HepG2 (cell line): Measurements from ENCODE around the gene MADCAM1. TPM values are rescaled to one million over a fixed set of nuclear protein-coding genes. Genes with fewer than 3 reads are reported as not detected.

Source experiments
- ATAC-seq: fragments of 200-7000 bp; cut with Tn5 transposase; 3 replicates; pipeline ENCODE4 v1.9.1; 2020; ENCODE audit warnings: mild to moderate bottlenecking, moderate library complexity
- BruUV-seq: library from RNA; stranded (reverse); fragments of 400-500 nt; replicated peaks from 2 replicates; lab custom pipeline; 2021; lab: Mats Ljungman, UMichigan
- CTCF ChIA-PET: fragments of 300-600 bp; formaldehyde crosslinking; extraction: SDS; loops from one replicate; lab custom pipeline; 2021; ENCODE audit warnings: low total read pairs, inconsistent platforms, low intra/inter-chr PET ratio; lab: Yijun Ruan, JAX
- POLR2A ChIA-PET: fragments of 350-600 bp; sonication (Branson Sonifier 250); formaldehyde crosslinking; loops from one replicate; lab custom pipeline; 2020; ENCODE audit warnings: antibody characterized with exemption, inconsistent platforms; lab: Yijun Ruan, JAX
- DNase-seq: peaks from one replicate; pipeline ENCODE4 v3.0.0-alpha.2; 2015; ENCODE audit warnings: low spot score
- FAIRE-seq: peaks from 3 replicates; lab custom pipeline; 2011; peaks lifted over from hg19 to GRCh38; lab: Jason Lieb, UNC
- H2AFZ ChIP-seq: one replicate; pipeline ENCODE4 v1.6.1; 2011; ENCODE audit warnings: low read length, inconsistent platforms
- H3K27ac ChIP-seq: fragments of 300-600 bp; 3 replicates; pipeline ENCODE4 v1.8.0; 2011; ENCODE audit warnings: mixed run types, mild to moderate bottlenecking, mixed read lengths, low read length, inconsistent platforms; ENCODE audit not compliant: insufficient read depth; ENCODE audit errors: extremely low read length
- H3K27me3 ChIP-seq, 2 experiments: fragments of 200-600 bp in 1 of 2; 2 replicates in 1 of 2; 3 replicates in 1 of 2; pipeline versions ENCODE4 v1.6.0 to v1.8.0; 2011; ENCODE audit warnings: low read length in 2 of 2, mild to moderate bottlenecking in 2 of 2, moderate library complexity in 2 of 2, inconsistent platforms in 1 of 2; ENCODE audit not compliant: insufficient read depth in 2 of 2, control insufficient read depth in 1 of 2
- H3K36me3 ChIP-seq, 2 experiments: fragments of 200-600 bp in 1 of 2; replicated peaks in 1 of 2; 2 replicates in 1 of 2; 3 replicates in 1 of 2; pipeline versions ENCODE4 v1.5.1 to v1.8.0; 2011; ENCODE audit warnings: low read length in 2 of 2, inconsistent platforms in 1 of 2; ENCODE audit not compliant: insufficient read depth in 2 of 2, control insufficient read depth in 1 of 2
- H3K4me1 ChIP-seq: 2 replicates; pipeline ENCODE4 v1.5.1; 2012; ENCODE audit warnings: low read length, inconsistent platforms; ENCODE audit not compliant: insufficient read depth
- H3K4me2 ChIP-seq: 2 replicates; pipeline ENCODE4 v1.6.0; 2011; ENCODE audit warnings: low read depth, low read length, inconsistent platforms
- H3K4me3 ChIP-seq, 3 experiments: fragments of 200-600 bp in 1 of 3; sonication (generic), shearing (Covaris generic) in 1 of 3; replicated peaks in 1 of 3; 2 replicates each; pipeline ENCODE4 v1.5.1; 2011 to 2016; ENCODE audit warnings: low read length in 3 of 3, inconsistent platforms in 2 of 3, low read depth in 2 of 3, mild to moderate bottlenecking in 2 of 3, control low read depth in 1 of 3, mixed read lengths in 1 of 3; ENCODE audit not compliant: insufficient read depth in 1 of 3
- H3K79me2 ChIP-seq: one replicate; pipeline ENCODE4 v1.6.1; 2011; ENCODE audit warnings: low read length, inconsistent platforms; ENCODE audit not compliant: insufficient read depth
- H3K9ac ChIP-seq: 2 replicates; pipeline ENCODE4 v1.6.0; 2011; ENCODE audit warnings: mild to moderate bottlenecking, low read depth, low read length, inconsistent platforms; ENCODE audit not compliant: insufficient read depth
- H3K9me3 ChIP-seq: 2 replicates; pipeline ENCODE4 v1.5.1; 2012; ENCODE audit warnings: mild to moderate bottlenecking, low read length
- H4K20me1 ChIP-seq: 2 replicates; pipeline ENCODE4 v1.6.0; 2011; ENCODE audit warnings: inconsistent platforms, mild to moderate bottlenecking, low read length, moderate library complexity; ENCODE audit not compliant: insufficient read depth
- AGO2 ChIP-seq: fragments of 200-400 bp; formaldehyde crosslinking; optimal IDR thresholded peaks from 2 replicates; pipeline ENCODE3; 2017; ENCODE audit warnings: mild to moderate bottlenecking, low read depth, low read length, moderate library complexity
- ARNTL ChIP-seq: sonication (generic); formaldehyde crosslinking; IDR thresholded peaks from 2 replicates; pipeline ENCODE4 v1.4.0; 2020; ENCODE audit warnings: mild to moderate bottlenecking, missing genetic modification reagents
- ELF1 ChIP-seq: sonication (generic); formaldehyde crosslinking; IDR thresholded peaks from 2 replicates; pipeline ENCODE4 v1.4.0; 2020; ENCODE audit warnings: missing genetic modification reagents
- IKZF1 ChIP-seq: fragments of 450-650 bp; IDR thresholded peaks from 2 replicates; pipeline ENCODE4 v1.7.1; 2016
- ISL2 ChIP-seq: sonication (generic); formaldehyde crosslinking; IDR thresholded peaks from 2 replicates; pipeline ENCODE4 v1.5.0; 2020; ENCODE audit warnings: missing genetic modification reagents
- MZF1 ChIP-seq: sonication (generic); formaldehyde crosslinking; IDR thresholded peaks from 2 replicates; pipeline ENCODE4 v1.8.1; 2023; ENCODE audit warnings: mild to moderate bottlenecking, missing genetic modification reagents, borderline replicate concordance
- NRL ChIP-seq: sonication (generic); formaldehyde crosslinking; IDR thresholded peaks from 2 replicates; pipeline ENCODE4 v1.5.0; 2020; ENCODE audit warnings: missing genetic modification reagents, mild to moderate bottlenecking, moderate library complexity, borderline replicate concordance
- RBFOX2 ChIP-seq: fragments of 200-400 bp; formaldehyde crosslinking; IDR thresholded peaks from 2 replicates; pipeline ENCODE4 v1.6.1; 2017; ENCODE audit warnings: low read depth, mild to moderate bottlenecking, low read length
- RBM22 ChIP-seq: fragments of 200-400 bp; formaldehyde crosslinking; optimal IDR thresholded peaks from 2 replicates; pipeline ENCODE3; 2017; ENCODE audit warnings: mild to moderate bottlenecking, low read length, moderate library complexity
- SALL1 ChIP-seq: sonication (generic); formaldehyde crosslinking; IDR thresholded peaks from 2 replicates; pipeline ENCODE4 v1.8.0; 2022; ENCODE audit warnings: mild to moderate bottlenecking, missing genetic modification reagents
- SNAI1 ChIP-seq: sonication (generic); formaldehyde crosslinking; IDR thresholded peaks from 2 replicates; pipeline ENCODE4 v1.5.0; 2020; ENCODE audit warnings: mild to moderate bottlenecking, missing genetic modification reagents, borderline replicate concordance
- ZBTB38 ChIP-seq: sonication (generic); formaldehyde crosslinking; IDR thresholded peaks from 2 replicates; pipeline ENCODE4 v1.5.1; 2020; ENCODE audit warnings: mild to moderate bottlenecking, missing genetic modification reagents
- ZMYM3 ChIP-seq: sonication (generic); formaldehyde crosslinking; IDR thresholded peaks from 2 replicates; pipeline ENCODE4 v1.5.1; 2020; ENCODE audit warnings: mild to moderate bottlenecking, missing genetic modification reagents
- ZNF83 ChIP-seq: sonication (generic); formaldehyde crosslinking; IDR thresholded peaks from 2 replicates; pipeline ENCODE4 v1.4.0; 2020; ENCODE audit warnings: missing genetic modification reagents, mild to moderate bottlenecking, borderline replicate concordance
- WGBS: methylation state at CpG from one replicate; pipeline ENCODE4 v1.1.6; 2017; ENCODE audit warnings: low lambda C conversion rate; 5-methylcytosine and 5-hydroxymethylcytosine counted together
- in situ Hi-C: cut with HindIII; loops from 2 replicates; pipeline ENCODE4 v1.10.0; 2017; ENCODE audit warnings: low pct_unique_long_range_greater_than_20kb; ENCODE audit not compliant: extremely low pct_ligation_motif_present
- intact Hi-C: fragments of 100-400 bp; cut with micrococcal nuclease; formaldehyde crosslinking; loops from one replicate; pipeline ENCODE4 v1.10.0; 2022; ENCODE audit not compliant: unreplicated experiment
- polyA plus RNA-seq, 8 experiments: library from polyadenylated mRNA; depleted of rRNA in 3 of 8; stranded (reverse) in 7 of 8; unstranded in 1 of 8; fragments of >200 nt; fragmentation: Illumina TruSeq in 4 of 8; extraction: Trizol in 4 of 8; gene quantifications; 2 replicates each; pipeline versions ENCODE4 v1.2.1 to v1.2.3, GENCODE V29; 2011 to 2016; ENCODE audit warnings: low read depth in 4 of 8, missing spikeins in 1 of 8, mixed read lengths in 1 of 8; ENCODE audit not compliant: insufficient read depth in 1 of 8
- total RNA-seq, 5 experiments: library from RNA; depleted of rRNA; stranded (reverse); fragments of >200 nt; fragmentation: Illumina TruSeq; extraction: Trizol; gene quantifications; 2 replicates each; pipeline ENCODE4 v1.2.3, GENCODE V29; 2016; ENCODE audit warnings: low read depth in 1 of 5
- TF ChIP-seq, protein P1 (sequence below): sonication (generic); formaldehyde crosslinking; IDR thresholded peaks from 2 replicates; pipeline ENCODE4 v1.5.1; 2020; ENCODE audit warnings: mild to moderate bottlenecking, missing genetic modification reagents
- TF ChIP-seq, protein P2 (sequence below): sonication (generic); formaldehyde crosslinking; IDR thresholded peaks from 2 replicates; pipeline ENCODE4 v1.8.1; 2023; ENCODE audit warnings: mild to moderate bottlenecking, inconsistent platforms, moderate library complexity, missing genetic modification reagents, borderline replicate concordance

Gene MADCAM1
- total and polyA plus RNA-seq, 2 of the 13 experiments (the other 11 are each of a cell fraction or from before 2014, with no cell fraction given): 0.29 to 0.33 TPM

DNA sequence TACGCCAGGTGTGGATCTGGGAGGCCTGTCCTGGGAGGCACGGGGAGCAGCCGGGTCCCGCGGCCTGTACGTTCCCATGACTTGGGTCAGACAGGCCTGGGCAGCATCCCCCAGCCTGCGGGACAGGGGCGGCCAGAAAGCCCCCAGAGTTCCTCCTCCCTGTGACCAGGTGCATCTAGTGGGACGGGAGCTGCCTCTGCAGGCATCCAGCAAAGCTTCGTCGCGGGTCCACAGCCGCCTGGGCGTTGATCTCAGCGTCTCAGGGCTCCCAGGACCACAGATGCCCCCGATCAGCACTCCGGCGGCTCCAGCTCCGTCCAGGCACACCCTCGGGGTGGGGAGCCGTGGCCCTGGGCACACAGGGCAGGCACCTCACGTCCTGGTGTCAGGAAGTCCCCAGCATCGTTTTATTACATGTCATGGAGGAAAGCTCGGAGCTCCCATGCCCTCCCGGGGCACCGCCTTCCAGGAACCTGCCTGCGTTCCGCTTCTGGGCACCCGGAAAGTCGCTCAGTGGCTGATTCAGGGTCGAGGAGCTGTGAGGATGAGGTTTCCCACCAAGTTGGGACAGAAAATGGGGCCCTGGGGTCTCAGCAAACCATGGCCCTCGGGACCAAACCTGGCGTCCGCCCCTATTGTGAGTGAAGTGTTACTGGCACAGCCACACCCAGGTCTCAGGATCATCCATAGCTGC, 46.0 kb downstream of the MADCAM1 start:
- FAIRE-seq (no peak), ATAC-seq (no peak), DNase-seq (no peak)
- peaks cover 6 to 29% of the 10 kb centered on the region in 2 experiments; a peak in 4 of 5 replicates for H3K36me3 ChIP-seq
- WGBS: 92% methylated on average over 25 of the region's 34 CpGs
- no peaks in the 10 kb centered on the region for H3K9me3 ChIP-seq
- H3K4me2 ChIP-seq: no peak overlapping the region
- H3K4me3 ChIP-seq: no peak overlapping the region
- H3K4me1 ChIP-seq: no peaks in the 10 kb centered on the region
- ChIA-PET CTCF (no interaction called here), POLR2A (interaction anchor here (1.3 to 1.4 kb wide), 4 partner anchors 9 to 91 kb away, joined by 4 to 5 read pairs (median 4); partner anchors contain the start of gene POLRMT)
- no TSS peak for BruUV-seq
- H4K20me1 ChIP-seq: peaks cover 6% of the 10 kb centered on the region; the same call in 1 of the 2 replicates
- in situ Hi-C loops (no loop called here), intact Hi-C loops (no loop called here)
- no peak overlapping the region for H3K9ac ChIP-seq
- H3K27me3 ChIP-seq: no peaks in the 10 kb centered on the region
- no peaks in the 10 kb centered on the region for H3K79me2 ChIP-seq
- TF ChIP-seq, protein P1, sequence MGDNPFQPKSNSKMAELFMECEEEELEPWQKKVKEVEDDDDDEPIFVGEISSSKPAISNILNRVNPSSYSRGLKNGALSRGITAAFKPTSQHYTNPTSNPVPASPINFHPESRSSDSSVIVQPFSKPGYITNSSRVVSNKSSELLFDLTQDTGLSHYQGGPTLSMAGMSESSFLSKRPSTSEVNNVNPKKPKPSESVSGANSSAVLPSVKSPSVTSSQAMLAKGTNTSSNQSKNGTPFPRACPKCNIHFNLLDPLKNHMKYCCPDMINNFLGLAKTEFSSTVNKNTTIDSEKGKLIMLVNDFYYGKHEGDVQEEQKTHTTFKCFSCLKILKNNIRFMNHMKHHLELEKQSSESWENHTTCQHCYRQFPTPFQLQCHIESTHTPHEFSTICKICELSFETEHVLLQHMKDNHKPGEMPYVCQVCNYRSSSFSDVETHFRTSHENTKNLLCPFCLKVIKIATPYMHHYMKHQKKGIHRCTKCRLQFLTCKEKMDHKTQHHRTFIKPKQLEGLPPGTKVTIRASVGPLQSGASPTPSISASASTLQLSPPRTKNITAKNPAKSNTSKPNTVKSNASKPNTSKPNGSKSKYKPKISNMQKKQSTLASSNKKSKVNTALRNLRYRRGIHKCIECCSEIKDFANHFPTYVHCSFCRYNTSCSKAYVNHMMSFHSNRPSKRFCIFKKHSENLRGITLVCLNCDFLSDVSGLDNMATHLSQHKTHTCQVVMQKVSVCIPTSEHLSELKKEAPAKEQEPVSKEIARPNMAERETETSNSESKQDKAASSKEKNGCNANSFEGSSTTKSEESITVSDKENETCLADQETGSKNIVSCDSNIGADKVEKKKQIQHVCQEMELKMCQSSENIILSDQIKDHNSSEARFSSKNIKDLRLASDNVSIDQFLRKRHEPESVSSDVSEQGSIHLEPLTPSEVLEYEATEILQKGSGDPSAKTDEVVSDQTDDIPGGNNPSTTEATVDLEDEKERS (CRISPR knock-in tag): no peak
- no peak for TF ChIP-seq MZF1 (CRISPR knock-in tag)
- TF ChIP-seq RBFOX2: peak; percentile 72
- TF ChIP-seq, protein P2, sequence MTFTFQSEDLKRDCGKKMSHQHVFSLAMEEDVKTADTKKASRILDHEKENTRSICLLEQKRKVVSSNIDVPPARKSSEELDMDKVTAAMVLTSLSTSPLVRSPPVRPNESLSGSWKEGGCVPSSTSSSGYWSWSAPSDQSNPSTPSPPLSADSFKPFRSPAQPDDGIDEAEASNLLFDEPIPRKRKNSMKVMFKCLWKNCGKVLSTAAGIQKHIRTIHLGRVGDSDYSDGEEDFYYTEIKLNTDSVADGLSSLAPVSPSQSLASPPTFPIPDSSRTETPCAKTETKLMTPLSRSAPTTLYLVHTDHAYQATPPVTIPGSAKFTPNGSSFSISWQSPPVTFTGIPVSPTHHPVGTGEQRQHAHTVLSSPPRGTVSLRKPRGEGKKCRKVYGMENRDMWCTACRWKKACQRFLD (CRISPR knock-in tag): no peak
- no peak for TF ChIP-seq ZNF83 (CRISPR knock-in tag)
- TF ChIP-seq SNAI1 (CRISPR knock-in tag): no peak
- no peak for TF ChIP-seq SALL1 (CRISPR knock-in tag)
- peak; percentile 60 for TF ChIP-seq RBM22
- no peak for TF ChIP-seq ISL2 (CRISPR knock-in tag)
- TF ChIP-seq ARNTL (CRISPR knock-in tag): no peak
- no peak for TF ChIP-seq IKZF1
- TF ChIP-seq NRL (CRISPR knock-in tag): no peak
- TF ChIP-seq AGO2: peak; percentile 84
- TF ChIP-seq ZBTB38 (CRISPR knock-in tag): peak; percentile 54; the same call in 1 of the 2 replicates
- no peak for TF ChIP-seq ZMYM3 (CRISPR knock-in tag)
- no peak for TF ChIP-seq ELF1 (CRISPR knock-in tag)
- H3K27ac ChIP-seq: no peak overlapping the region
- H2AFZ ChIP-seq: no peak overlapping the region
